Lung (tissue), 12 donors: ENCODE results near the gene WNT16. TPM values are rescaled to one million over a fixed set of nuclear protein-coding genes. Genes with fewer than 3 reads are reported as not detected.
A peak's percentile ranks its signal among the peaks of the same experiment; 100 is the strongest.

ENCODE experiments used
- ATAC-seq: fragments of 200-7000 bp; cut with Tn5 transposase; one replicate; pipeline ENCODE4 v1.9.1; 2020; ENCODE audit warnings: moderate number of reproducible peaks; ENCODE audit not compliant: insufficient read depth, low FRiP score
- DNase-seq, 3 donors: peaks; one replicate each; pipeline ENCODE4 v3.0.0-alpha.2; 2013 to 2017
- H3K27ac ChIP-seq, 2 donors: one replicate each; pipeline ENCODE4 v1.5.1; 2013; ENCODE audit warnings: mild to moderate bottlenecking in 2 of 2, moderate library complexity in 2 of 2, control low read depth in 1 of 2, inconsistent platforms in 1 of 2, low read depth in 1 of 2, low read length in 1 of 2
- H3K27me3 ChIP-seq, 3 donors: one replicate each; pipeline ENCODE4 v1.5.1; 2013; ENCODE audit warnings: low read length in 2 of 3; ENCODE audit not compliant: control insufficient read depth in 3 of 3, insufficient read depth in 3 of 3
- H3K36me3 ChIP-seq, 4 donors: one replicate each; pipeline ENCODE4 v1.5.1; 2013; ENCODE audit warnings: low read length in 4 of 4, mild to moderate bottlenecking in 1 of 4, moderate library complexity in 1 of 4; ENCODE audit not compliant: control insufficient read depth in 4 of 4, insufficient read depth in 4 of 4
- H3K4me1 ChIP-seq, 5 donors: one replicate each; pipeline ENCODE4 v1.5.1; 2013; ENCODE audit warnings: low read length in 5 of 5, mild to moderate bottlenecking in 2 of 5, moderate library complexity in 1 of 5; ENCODE audit not compliant: control insufficient read depth in 5 of 5, insufficient read depth in 5 of 5
- H3K4me3 ChIP-seq: one replicate; pipeline ENCODE4 v1.5.1; 2013; ENCODE audit warnings: mild to moderate bottlenecking, control low read depth, moderate library complexity
- H3K9ac ChIP-seq, 2 donors: one replicate each; pipeline ENCODE4 v1.5.1; 2013; ENCODE audit warnings: low read length in 2 of 2, control low read depth in 1 of 2; ENCODE audit not compliant: insufficient read depth in 1 of 2
- H3K9me3 ChIP-seq, 4 donors: one replicate each; pipeline ENCODE4 v1.5.1; 2013; ENCODE audit warnings: low read length in 3 of 4, mild to moderate bottlenecking in 1 of 4, moderate library complexity in 1 of 4; ENCODE audit not compliant: control insufficient read depth in 4 of 4, insufficient read depth in 3 of 4
- WGBS, 2 donors: extraction: QIAGEN DNeasy Blood & Tissue Kit; methylation state at CpG; one replicate each; pipeline ENCODE4 v1.1.7; 2013; 5-methylcytosine and 5-hydroxymethylcytosine counted together
- polyA plus RNA-seq, 2 donors: library from polyadenylated mRNA; stranded (reverse); fragments of 200-250 nt; gene quantifications; one replicate each; pipeline ENCODE4 v1.2.1, GENCODE V29; 2013
- total RNA-seq, 2 donors: library from RNA; depleted of rRNA in 1 of 2; stranded (reverse); fragments of >200 nt in 1 of 2; gene quantifications; one replicate each; pipeline ENCODE4 v1.2.1, GENCODE V29; 2014 to 2021
- TF ChIP-seq, protein P1 (sequence below): IDR thresholded peaks from 2 replicates; pipeline ENCODE4 v1.5.1; 2012; ENCODE audit warnings: mild to moderate bottlenecking; ENCODE audit errors: control extremely low read depth, extremely low read depth
- donor health status: control.
- donor health status: control.
- donor health status: Bipolar disorder and iron deficiency.
- donor health status: healthy.
- donor health status: DM: yes; HTN: yes; CAD: no.

WNT16 gene
- total and polyA plus RNA-seq, 4 donors = 0.02 to 0.14 (median 0.09) TPM; not detected in 1

- Histone ChIP-seq H3K9ac (no peak overlapping the region), H3K9me3 (no peaks in the 10 kb centered on the region), H3K36me3 (no peaks in the 10 kb centered on the region), H3K4me3 (no peak overlapping the region), H3K27ac (no peak overlapping the region), H3K4me1 (peaks cover 0 to 4% (median 3%) of the 10 kb centered on the region in 5 donors), H3K27me3 (no peaks in the 10 kb centered on the region)
- DNase-seq (no peak), ATAC-seq (no peak)
- TF ChIP-seq, protein P1, sequence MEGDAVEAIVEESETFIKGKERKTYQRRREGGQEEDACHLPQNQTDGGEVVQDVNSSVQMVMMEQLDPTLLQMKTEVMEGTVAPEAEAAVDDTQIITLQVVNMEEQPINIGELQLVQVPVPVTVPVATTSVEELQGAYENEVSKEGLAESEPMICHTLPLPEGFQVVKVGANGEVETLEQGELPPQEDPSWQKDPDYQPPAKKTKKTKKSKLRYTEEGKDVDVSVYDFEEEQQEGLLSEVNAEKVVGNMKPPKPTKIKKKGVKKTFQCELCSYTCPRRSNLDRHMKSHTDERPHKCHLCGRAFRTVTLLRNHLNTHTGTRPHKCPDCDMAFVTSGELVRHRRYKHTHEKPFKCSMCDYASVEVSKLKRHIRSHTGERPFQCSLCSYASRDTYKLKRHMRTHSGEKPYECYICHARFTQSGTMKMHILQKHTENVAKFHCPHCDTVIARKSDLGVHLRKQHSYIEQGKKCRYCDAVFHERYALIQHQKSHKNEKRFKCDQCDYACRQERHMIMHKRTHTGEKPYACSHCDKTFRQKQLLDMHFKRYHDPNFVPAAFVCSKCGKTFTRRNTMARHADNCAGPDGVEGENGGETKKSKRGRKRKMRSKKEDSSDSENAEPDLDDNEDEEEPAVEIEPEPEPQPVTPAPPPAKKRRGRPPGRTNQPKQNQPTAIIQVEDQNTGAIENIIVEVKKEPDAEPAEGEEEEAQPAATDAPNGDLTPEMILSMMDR = no peak
- 90% methylated on average over 6 of the region's 6 CpGs for WGBS, 2 donors
These were observed 25.2 kb upstream of the WNT16 start for GRCh38 chr7:121303422-121304101.

- Histone ChIP-seq H3K27me3 (no peaks in the 10 kb centered on the region), H3K4me3 (no peak overlapping the region), H3K36me3 (no peaks in the 10 kb centered on the region), H3K4me1 (peaks cover 0 to 4% (median 3%) of the 10 kb centered on the region in 5 donors), H3K9ac (no peak overlapping the region), H3K9me3 (no peaks in the 10 kb centered on the region), H3K27ac (no peak overlapping the region)
- DNase-seq = peak in 1 of 3 donors; percentile 24
- TF ChIP-seq, protein P1 = no peak
- ATAC-seq = no peak
- WGBS, 2 donors = 95 to 96% methylated on average over 1 of the region's 1 CpG
These were observed 24.6 kb upstream of the WNT16 start for GRCh38 chr7:121304102-121304658.

DNA sequence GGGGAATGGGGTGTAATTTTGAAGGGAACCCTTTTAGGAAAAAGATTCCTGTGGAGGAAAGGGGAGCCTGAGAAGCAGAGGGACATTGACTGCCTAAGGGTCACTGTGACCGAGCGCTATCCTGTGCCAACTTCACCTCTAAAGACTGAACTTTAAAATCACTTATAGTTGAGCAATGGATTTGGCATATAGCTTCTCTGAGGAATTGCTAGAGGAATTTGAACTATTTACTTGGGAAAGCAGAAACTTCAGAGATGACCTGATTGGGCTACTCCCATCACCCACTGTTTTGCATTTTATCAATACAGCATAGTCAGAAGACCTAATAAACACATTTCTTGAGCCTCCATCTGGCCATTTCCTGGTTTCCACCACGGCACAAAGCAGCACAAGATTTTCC is 23.7 kb upstream of the WNT16 start:
- Histone ChIP-seq H3K27me3 (no peaks in the 10 kb centered on the region), H3K27ac (no peak overlapping the region), H3K4me1 (peaks cover 0 to 4% (median 3%) of the 10 kb centered on the region in 5 donors), H3K36me3 (no peaks in the 10 kb centered on the region), H3K9me3 (no peaks in the 10 kb centered on the region), H3K4me3 (no peak overlapping the region), H3K9ac (no peak overlapping the region)
- peak in 1 of 3 donors; percentile 18 for DNase-seq
- TF ChIP-seq, protein P1 = no peak
- 70 to 75% methylated on average over 3 of the region's 3 CpGs for WGBS, 2 donors
- no peak for ATAC-seq
